Liver (tissue), 3 donors: ENCODE measurements around the gene DCXR.

Experiments used
- ATF3 ChIP-seq: IDR thresholded peaks from 2 replicates; pipeline ENCODE4 v1.6.1; 2016; ENCODE audit warnings: antibody characterized with exemption
- EGR1 ChIP-seq, 2 donors: IDR thresholded peaks; 2 replicates each; pipeline ENCODE4 v1.6.1; 2016 to 2018; ENCODE audit warnings: antibody characterized with exemption in 2 of 2, low read depth in 2 of 2
- FOXA1 ChIP-seq: IDR thresholded peaks from 2 replicates; pipeline ENCODE4 v1.6.1; 2016; ENCODE audit warnings: antibody characterized with exemption
- GABPA ChIP-seq, 2 donors: IDR thresholded peaks in 1 of 2; conservative IDR thresholded peaks in 1 of 2; 2 replicates each; pipeline ENCODE4 v1.6.1; 2016; ENCODE audit warnings: antibody characterized with exemption in 2 of 2, mild to moderate bottlenecking in 1 of 2, moderate library complexity in 1 of 2
- HNF4G ChIP-seq: IDR thresholded peaks from 2 replicates; pipeline ENCODE4 v1.6.1; 2016; ENCODE audit warnings: antibody characterized with exemption
- JUND ChIP-seq, 2 donors: IDR thresholded peaks; 2 replicates each; pipeline ENCODE4 v1.6.1; 2016; ENCODE audit warnings: antibody characterized with exemption in 2 of 2
- MAX ChIP-seq: IDR thresholded peaks from 2 replicates; pipeline ENCODE4 v1.6.1; 2016; ENCODE audit warnings: antibody characterized with exemption
- RAD21 ChIP-seq, 2 donors: IDR thresholded peaks; 2 replicates each; pipeline ENCODE4 v1.6.1; 2016; ENCODE audit warnings: antibody characterized with exemption in 2 of 2, mild to moderate bottlenecking in 2 of 2
- REST ChIP-seq: IDR thresholded peaks from 2 replicates; pipeline ENCODE4 v1.6.1; 2016; ENCODE audit warnings: antibody characterized with exemption, mild to moderate bottlenecking
- SP1 ChIP-seq: IDR thresholded peaks from 2 replicates; pipeline ENCODE4 v1.6.1; 2018; ENCODE audit warnings: antibody characterized with exemption, mild to moderate bottlenecking
- TAF1 ChIP-seq: conservative IDR thresholded peaks from 2 replicates; pipeline ENCODE4 v1.6.1; 2016; ENCODE audit warnings: antibody characterized with exemption, mild to moderate bottlenecking
- YY1 ChIP-seq: IDR thresholded peaks from 2 replicates; pipeline ENCODE4 v1.6.1; 2016; ENCODE audit warnings: antibody characterized with exemption, mild to moderate bottlenecking
- ZBTB33 ChIP-seq: IDR thresholded peaks from 2 replicates; pipeline ENCODE4 v1.6.1; 2016; ENCODE audit warnings: antibody characterized with exemption
- TF ChIP-seq, protein P1 (sequence below): fragments of 150-350 bp; IDR thresholded peaks from 2 replicates; pipeline ENCODE4 v1.5.1; 2017; ENCODE audit warnings: improper control_type of control experiment, low read depth, low read length; ENCODE audit not compliant: missing input control
- donor health status: healthy.
- donor health status: healthy.

- TF ChIP-seq, protein P1, sequence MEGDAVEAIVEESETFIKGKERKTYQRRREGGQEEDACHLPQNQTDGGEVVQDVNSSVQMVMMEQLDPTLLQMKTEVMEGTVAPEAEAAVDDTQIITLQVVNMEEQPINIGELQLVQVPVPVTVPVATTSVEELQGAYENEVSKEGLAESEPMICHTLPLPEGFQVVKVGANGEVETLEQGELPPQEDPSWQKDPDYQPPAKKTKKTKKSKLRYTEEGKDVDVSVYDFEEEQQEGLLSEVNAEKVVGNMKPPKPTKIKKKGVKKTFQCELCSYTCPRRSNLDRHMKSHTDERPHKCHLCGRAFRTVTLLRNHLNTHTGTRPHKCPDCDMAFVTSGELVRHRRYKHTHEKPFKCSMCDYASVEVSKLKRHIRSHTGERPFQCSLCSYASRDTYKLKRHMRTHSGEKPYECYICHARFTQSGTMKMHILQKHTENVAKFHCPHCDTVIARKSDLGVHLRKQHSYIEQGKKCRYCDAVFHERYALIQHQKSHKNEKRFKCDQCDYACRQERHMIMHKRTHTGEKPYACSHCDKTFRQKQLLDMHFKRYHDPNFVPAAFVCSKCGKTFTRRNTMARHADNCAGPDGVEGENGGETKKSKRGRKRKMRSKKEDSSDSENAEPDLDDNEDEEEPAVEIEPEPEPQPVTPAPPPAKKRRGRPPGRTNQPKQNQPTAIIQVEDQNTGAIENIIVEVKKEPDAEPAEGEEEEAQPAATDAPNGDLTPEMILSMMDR: no peak
- no peak for TF ChIP-seq FOXA1
- no peak for TF ChIP-seq REST
- TF ChIP-seq MAX: no peak
- TF ChIP-seq RAD21 (IDR thresholded peaks at IDR 0.05): no peak
- TF ChIP-seq TAF1: no peak
- no peak for TF ChIP-seq ATF3
- no peak for TF ChIP-seq HNF4G
- no peak for TF ChIP-seq SP1
- no peak for TF ChIP-seq GABPA (IDR thresholded peaks at IDR 0.05 in 1 of 2, conservative IDR thresholded peaks at IDR 0.05 in 1 of 2)
- no peak for TF ChIP-seq JUND (IDR thresholded peaks at IDR 0.05)
- no peak for TF ChIP-seq ZBTB33
- no peak for TF ChIP-seq EGR1 (IDR thresholded peaks at IDR 0.05; ENCODE audit: low read depth in 2 of 2)
- TF ChIP-seq YY1: no peak
These were observed 9.4 kb upstream of the DCXR start for GRCh38 chr17:82046903-82047302.
